Measurements from ENCODE around the gene RBFA. TPM values are rescaled to one million over a fixed set of nuclear protein-coding genes. Genes with fewer than 3 reads are reported as not detected.

RBFA gene
- polyA plus RNA-seq, 3 donors, result 4.0 to 14.7 (median 5.7) TPM

GRCh38 chr18:80067897-80068296 lies 33.7 kb downstream of the RBFA start:
- H2AFZ ChIP-seq (ENCODE audit: insufficient read depth, low read depth, low read length, poor library complexity, severe bottlenecking), result no peak overlapping the region
- H3K4me2 ChIP-seq (replicated peaks; ENCODE audit: extremely low read depth, low read length, poor library complexity, severe bottlenecking), result no peak overlapping the region
- peaks cover 7 to 9% of the 10 kb centered on the region in 2 donors for H3K9me3 ChIP-seq (replicated peaks in 1 of 2; ENCODE audit: control insufficient read depth in 1 of 2, insufficient read depth in 1 of 2, low read length in 2 of 2)
- H3K27me3 Mint-ChIP-seq (ENCODE audit: low read depth in 3 of 3), result peaks cover 0 to 3% (median 2%) of the 10 kb centered on the region in 3 donors
- WGBS (ENCODE audit: insufficient coverage), result 96% methylated on average over 10 of the region's 10 CpGs
- H3K36me3 ChIP-seq (replicated peaks in 1 of 2; ENCODE audit: control insufficient read depth in 1 of 2, insufficient read depth in 2 of 2, low read length in 2 of 2), result no peaks in the 10 kb centered on the region
- H3K27ac ChIP-seq (ENCODE audit: low read depth in 1 of 2, low read length in 2 of 2), result no peak overlapping the region
- H3K4me1 ChIP-seq (ENCODE audit: control insufficient read depth in 1 of 2, insufficient read depth in 2 of 2, low read length in 2 of 2), result no peaks in the 10 kb centered on the region
- no peak for DNase-seq
- intact Hi-C loops (cut with micrococcal nuclease), result no loop called here
- H3K4me3 Mint-ChIP-seq, result no peak overlapping the region
- no peaks in the 10 kb centered on the region for H3K36me3 Mint-ChIP-seq
- H3K4me3 ChIP-seq (replicated peaks in 1 of 3; ENCODE audit: low read depth in 2 of 3, low read length in 3 of 3), result no peak overlapping the region
- TF ChIP-seq CTCF (IDR thresholded peaks at IDR 0.05), result no peak
- no peak overlapping the region for H3K9ac ChIP-seq (ENCODE audit: insufficient read depth, low read length, poor library complexity, severe bottlenecking)
- no peak overlapping the region for H3K27ac Mint-ChIP-seq
- no peaks in the 10 kb centered on the region for H3K27me3 ChIP-seq (ENCODE audit: control insufficient read depth in 2 of 2, insufficient read depth in 2 of 2, low read length in 2 of 2)
- no peaks in the 10 kb centered on the region for H3K79me2 ChIP-seq (ENCODE audit: insufficient read depth, low read length)
- H3K9me3 Mint-ChIP-seq, result peaks cover 0 to 11% (median 3%) of the 10 kb centered on the region in 7 donors
- H3K4me1 Mint-ChIP-seq, result no peaks in the 10 kb centered on the region
- no peaks in the 10 kb centered on the region for H4K20me1 ChIP-seq (ENCODE audit: insufficient read depth, low read length)

DNA sequence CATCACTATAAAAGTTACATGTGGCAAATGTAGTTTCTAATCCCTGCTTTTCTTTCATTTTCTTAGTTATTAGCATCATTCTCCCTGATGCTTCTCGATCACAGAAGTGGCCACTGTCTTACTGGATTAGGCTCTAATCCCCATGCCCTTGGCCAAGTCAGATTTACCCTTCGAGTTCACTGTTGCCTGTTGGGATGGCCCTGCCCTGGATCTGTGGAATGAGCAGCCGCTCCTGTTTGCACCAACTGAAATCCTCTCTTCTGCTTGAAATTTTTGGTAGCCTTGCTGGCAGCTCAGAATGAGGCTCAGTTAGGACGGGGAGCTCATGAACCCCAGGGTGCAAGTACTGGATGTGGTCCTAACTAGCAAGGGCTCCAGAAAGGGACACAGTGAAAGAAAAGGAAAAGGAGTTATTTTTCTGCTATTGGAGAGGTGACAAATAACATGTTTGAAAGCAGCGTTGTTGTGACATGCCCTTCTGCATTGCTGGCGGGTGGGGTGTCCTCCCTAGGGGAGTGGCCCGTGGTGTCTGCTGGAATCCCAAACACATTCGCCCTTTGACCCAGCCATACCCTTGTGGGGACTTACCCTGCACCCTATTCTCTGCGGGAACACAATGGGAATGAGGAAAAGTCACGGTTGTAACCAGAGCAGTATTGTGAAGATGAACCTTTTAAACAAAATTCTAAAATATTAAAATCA lies 34.5 kb downstream of the RBFA start:
- Histone ChIP-seq H3K4me1 (ENCODE audit: control insufficient read depth in 1 of 2, insufficient read depth in 2 of 2, low read length in 2 of 2) (no peaks in the 10 kb centered on the region), H4K20me1 (ENCODE audit: insufficient read depth, low read length) (no peaks in the 10 kb centered on the region), H3K79me2 (ENCODE audit: insufficient read depth, low read length) (no peaks in the 10 kb centered on the region), H3K9ac (ENCODE audit: insufficient read depth, low read length, poor library complexity, severe bottlenecking) (no peak overlapping the region), H3K9me3 (replicated peaks in 1 of 2; ENCODE audit: control insufficient read depth in 1 of 2, insufficient read depth in 1 of 2, low read length in 2 of 2) (peaks cover 7 to 15% of the 10 kb centered on the region in 2 donors), H3K27ac (ENCODE audit: low read depth in 1 of 2, low read length in 2 of 2) (no peak overlapping the region), H3K27me3 (ENCODE audit: control insufficient read depth in 2 of 2, insufficient read depth in 2 of 2, low read length in 2 of 2) (no peaks in the 10 kb centered on the region), H2AFZ (ENCODE audit: insufficient read depth, low read depth, low read length, poor library complexity, severe bottlenecking) (no peak overlapping the region), H3K4me3 (replicated peaks in 1 of 3; ENCODE audit: low read depth in 2 of 3, low read length in 3 of 3) (no peak overlapping the region), H3K36me3 (replicated peaks in 1 of 2; ENCODE audit: control insufficient read depth in 1 of 2, insufficient read depth in 2 of 2, low read length in 2 of 2) (no peaks in the 10 kb centered on the region), H3K4me2 (replicated peaks; ENCODE audit: extremely low read depth, low read length, poor library complexity, severe bottlenecking) (no peak overlapping the region)
- Mint-ChIP-seq H3K4me3 (no peak overlapping the region), H3K4me1 (no peaks in the 10 kb centered on the region), H3K27me3 (ENCODE audit: low read depth in 3 of 3) (peaks cover 0 to 3% (median 2%) of the 10 kb centered on the region in 3 donors), H3K27ac (peak overlapping the region in 1 of 7 donors; percentile 24), H3K9me3 (peaks cover 0 to 14% (median 4%) of the 10 kb centered on the region in 7 donors), H3K36me3 (no peaks in the 10 kb centered on the region)
- no peak for TF ChIP-seq CTCF (IDR thresholded peaks at IDR 0.05)
- intact Hi-C loops (cut with micrococcal nuclease), result no loop called here
- WGBS (ENCODE audit: insufficient coverage), result 82% methylated on average over 7 of the region's 10 CpGs
- no peak for DNase-seq
